HG03097 (cell line): ENCODE data around the gene SMAD2.

ENCODE experiments used
- ATAC-seq: cut with Tn5 transposase; IDR thresholded peaks from one replicate; pipeline ENCODE4 v1.9.1; 2021; ENCODE audit not compliant: unreplicated experiment, low FRiP score

The SMAD2 gene

DNA sequence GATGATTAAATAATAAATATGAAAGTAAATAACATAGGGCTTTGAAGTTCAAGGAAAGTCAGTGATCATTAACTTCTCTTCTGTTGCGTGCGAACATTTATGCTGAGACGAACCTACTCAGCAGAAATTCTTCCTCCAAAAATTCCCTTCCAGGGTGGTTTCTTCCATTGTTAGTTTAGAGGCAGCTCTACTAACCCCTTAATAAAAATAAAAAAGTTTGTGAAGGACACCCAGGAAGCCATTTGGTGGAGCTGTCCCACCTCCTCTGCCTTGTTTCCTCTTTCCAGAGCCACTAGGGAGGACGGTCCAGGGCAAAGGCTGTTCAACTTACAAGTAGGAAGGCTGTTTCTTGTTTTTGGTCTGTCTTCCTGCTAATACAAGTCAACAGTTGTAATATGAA lies 2.1 kb upstream of the SMAD2 start:
- ATAC-seq = no peak

DNA sequence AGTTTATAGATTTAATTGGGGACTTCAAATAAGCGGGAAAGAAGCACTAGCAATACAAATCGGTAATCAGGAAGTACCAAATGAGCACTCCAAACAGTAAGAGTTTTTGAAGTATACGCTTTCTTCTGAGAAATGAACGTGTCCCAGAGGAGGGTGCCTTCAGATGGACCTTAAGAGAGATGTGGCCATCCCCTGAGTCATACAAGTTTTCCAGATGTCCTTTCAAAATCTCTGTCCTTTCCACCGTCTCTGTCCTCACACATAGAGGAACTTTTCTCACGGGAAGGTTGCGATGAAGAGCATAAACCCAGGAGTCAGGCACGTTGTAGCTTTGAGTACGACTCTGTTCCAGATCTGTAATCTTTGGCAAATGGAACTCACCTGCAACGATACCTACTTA lies 1.7 kb upstream of the SMAD2 start:
- no peak for ATAC-seq

GRCh38 chr18:47931718-47932103 lies 1.3 kb upstream of the SMAD2 start:
- ATAC-seq = no peak

DNA sequence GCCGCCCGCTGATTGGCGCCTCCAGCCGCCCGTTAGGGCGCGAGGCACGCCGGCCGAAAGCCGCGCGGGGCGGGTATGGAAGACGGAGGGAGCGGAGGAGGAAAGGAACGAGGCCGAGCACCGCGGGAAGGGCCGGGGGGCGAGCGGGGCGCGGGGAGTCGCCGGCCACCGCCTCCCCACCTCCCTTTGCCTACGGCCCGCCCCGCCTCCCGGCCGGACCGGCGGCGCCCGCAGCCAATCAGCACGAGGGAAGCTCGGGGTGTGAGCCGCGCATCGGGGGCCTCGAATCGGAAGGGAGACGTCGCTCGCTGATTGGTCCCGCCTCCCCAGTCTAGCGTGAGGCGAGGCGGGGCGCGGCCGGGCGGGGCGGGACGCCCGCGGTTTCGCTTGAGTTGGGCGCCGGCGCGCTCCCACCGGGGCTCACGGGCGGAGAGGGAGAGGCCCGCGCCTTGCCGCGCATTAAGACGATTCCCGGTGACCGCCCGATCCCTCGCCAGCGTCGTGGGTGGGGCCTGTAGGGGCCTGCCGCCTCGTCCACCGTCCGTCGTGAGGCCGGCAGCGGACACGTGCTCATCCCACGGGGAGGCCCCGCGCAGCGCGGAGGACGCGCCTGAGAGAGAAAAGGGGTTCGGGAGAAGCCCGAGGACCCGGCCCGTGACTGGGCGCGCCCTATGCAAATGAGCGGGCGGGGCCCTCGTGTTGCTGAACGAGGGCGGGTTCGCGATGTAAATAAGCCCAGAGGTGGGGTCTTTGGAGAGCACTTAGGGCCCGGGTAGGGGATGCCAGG lies 665 bp upstream of the SMAD2 start:
- peak; percentile 77 for ATAC-seq

- peak; percentile 6 for ATAC-seq
Measured at GRCh38 chr18:47929681-47930198, 719 bp downstream of the SMAD2 start.

DNA sequence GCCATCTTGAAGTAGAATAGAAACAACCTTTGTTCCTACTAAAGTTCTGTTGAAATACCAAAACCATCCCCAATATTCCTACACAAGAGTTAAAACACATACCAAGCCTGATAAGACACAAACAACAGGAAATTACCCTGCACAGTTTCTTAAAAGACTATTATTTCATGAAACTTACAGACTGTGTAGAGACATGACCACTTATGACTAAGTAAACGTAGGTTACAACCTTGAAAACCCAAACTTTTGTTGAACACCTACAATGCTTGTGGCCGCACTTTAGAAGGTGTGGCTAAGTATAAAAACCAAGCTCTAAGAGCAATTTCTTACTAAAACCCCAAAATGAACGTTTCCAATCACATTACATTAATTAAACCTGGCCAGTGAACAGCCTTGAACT lies 2.0 kb downstream of the SMAD2 start:
- ATAC-seq = no peak

GRCh38 chr18:47926101-47926850 lies 4.2 kb downstream of the SMAD2 start:
- no peak for ATAC-seq

DNA sequence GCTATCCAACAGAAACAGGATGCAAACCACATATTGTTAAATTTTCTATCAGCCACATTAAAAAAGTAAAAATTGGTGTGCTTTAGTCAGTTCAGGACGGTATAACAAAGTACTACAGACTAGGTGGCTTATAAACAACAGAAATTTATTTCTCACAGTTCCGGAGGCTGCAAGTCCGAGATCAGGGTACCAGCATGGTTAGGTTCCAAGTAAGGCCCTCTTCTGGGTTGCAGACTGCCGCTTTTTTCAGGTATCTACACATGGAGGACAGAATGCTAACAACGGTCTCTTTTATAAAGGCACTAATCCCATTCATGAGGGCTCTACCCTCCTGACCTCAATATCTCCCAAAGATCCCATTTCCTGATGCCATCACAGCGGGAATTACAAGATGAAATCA lies 10.5 kb downstream of the SMAD2 start:
- no peak for ATAC-seq

DNA sequence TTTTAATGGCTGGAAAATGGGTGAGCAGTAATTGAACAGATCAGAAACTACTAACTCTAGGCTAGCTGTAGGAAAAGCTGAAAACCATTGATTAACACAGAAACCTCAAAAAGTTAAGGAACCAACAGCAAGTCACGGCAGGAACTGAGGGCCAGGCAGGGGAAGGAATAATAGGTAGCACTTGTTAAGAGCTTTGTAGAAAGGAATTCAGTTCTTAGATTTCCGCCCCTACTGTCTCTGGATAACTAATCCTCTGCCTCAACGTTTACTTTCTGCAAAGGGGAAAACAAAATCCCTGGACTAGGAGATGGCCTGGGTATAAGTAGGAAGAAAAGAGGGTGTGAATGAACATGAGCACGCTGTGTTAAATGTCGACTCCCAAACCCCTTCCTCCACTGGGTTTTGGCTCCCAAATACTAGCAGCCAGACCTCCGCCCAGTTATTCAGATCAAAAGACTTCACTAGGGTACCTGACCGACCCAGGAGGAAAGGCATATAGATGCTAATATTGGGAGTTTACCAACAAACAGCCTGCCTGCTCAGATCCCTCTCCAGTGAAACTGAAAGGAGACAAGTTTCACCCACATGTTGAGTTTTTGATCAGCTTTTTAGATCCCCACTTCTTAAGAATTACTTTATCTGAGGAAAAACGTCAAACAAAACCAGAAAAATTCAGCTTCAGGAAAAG lies 12.4 kb downstream of the SMAD2 start:
- ATAC-seq = no peak

GRCh38 chr18:47915930-47916329 lies 14.5 kb downstream of the SMAD2 start:
- ATAC-seq = no peak

DNA sequence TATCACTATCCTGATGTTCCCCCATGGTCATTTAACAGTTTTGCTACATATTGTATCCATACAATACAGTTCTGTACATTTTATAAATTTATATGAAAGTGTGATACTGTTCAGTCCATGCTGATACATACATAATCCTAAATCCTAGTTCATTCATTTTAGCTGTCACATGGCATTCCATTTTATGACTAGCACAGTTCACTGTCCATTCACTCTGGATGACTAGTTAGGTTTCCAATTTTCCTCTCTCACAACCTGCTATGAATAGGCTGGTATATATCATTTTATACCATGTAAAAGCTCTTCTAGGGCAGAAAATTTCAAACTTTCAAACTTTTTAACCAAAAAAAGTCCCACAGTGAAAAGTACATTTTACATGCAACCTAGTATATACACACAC lies 15.2 kb downstream of the SMAD2 start:
- no peak for ATAC-seq

GRCh38 chr18:47912794-47913585 lies 17.5 kb downstream of the SMAD2 start:
- no peak for ATAC-seq

DNA sequence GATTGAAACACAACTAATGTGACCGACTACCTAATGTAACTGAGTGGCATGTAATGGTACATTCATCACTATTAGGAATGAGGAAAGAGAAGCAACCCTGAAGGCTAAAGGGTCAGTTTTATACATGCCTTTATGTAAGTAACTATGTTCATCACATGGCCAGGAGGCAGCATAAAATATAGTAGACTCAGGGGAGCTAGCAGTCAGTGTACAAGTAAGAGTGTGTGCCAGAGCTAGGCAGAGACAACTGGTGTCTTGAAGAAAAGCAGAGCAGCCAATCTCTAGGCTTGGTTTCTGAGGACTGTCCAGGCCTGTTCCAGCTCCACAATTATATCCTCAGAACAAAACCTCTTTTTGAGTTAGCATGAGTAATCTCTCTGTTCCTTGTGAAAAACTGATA lies 18.1 kb downstream of the SMAD2 start:
- no peak for ATAC-seq

- ATAC-seq = no peak
Measured at GRCh38 chr18:47911877-47912276, 18.6 kb downstream of the SMAD2 start.

- ATAC-seq = no peak
Measured at GRCh38 chr18:47909484-47909883, 21.0 kb downstream of the SMAD2 start.

GRCh38 chr18:47908592-47908991 lies 21.9 kb downstream of the SMAD2 start:
- ATAC-seq = no peak

GRCh38 chr18:47906408-47906807 lies 24.1 kb downstream of the SMAD2 start:
- no peak for ATAC-seq

GRCh38 chr18:47903809-47904208 lies 26.6 kb downstream of the SMAD2 start:
- no peak for ATAC-seq

DNA sequence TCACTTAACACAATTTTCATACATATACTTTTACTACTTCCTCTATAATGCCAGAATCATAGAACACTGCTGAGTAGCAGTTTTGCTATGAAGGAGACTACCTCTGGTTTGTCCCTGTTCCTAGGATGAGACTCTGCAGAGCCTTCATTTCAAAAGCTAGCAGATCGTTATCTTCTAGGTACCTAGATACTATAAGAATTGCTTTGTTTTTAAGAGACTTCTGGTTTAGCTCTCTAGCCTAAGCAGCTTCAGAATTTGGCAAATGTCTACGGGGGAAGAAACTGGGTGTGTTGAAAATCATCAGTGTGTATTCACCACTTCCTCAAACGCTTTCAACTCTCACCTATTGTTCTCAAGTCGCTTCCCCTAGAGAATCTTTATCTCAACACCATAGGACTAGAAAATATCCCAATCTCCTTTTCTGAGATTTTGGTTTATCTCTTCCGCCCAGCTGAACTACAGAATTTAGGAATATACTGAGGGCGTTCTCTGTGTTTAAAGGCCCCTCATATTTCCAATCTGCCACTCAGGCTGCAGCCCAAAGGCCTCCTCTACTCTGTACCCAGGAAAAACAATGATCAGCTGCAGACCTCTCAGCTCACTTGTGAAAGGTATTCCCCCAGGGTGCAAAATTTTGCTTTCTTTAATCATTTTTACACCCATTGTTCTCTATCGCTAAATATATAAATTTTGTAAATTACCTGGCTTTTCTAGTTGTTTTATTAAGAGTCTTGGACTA lies 28.7 kb downstream of the SMAD2 start:
- peak; percentile 72 for ATAC-seq
